ENCODE measurements around the gene LDHA.
A peak's percentile ranks its signal among the peaks of the same experiment; 100 is the strongest.

The LDHA gene

GRCh38 chr11:18429332-18429731 lies 35.0 kb downstream of the LDHA start:
- Histone ChIP-seq H3K9ac (ENCODE audit: low read length) (no peak overlapping the region), H3K4me3 (ENCODE audit: low read length) (no peak overlapping the region), H3K9me3 (ENCODE audit: control insufficient read depth, low read length) (no peaks in the 10 kb centered on the region), H3K36me3 (ENCODE audit: control insufficient read depth, insufficient read depth, low read length, severe bottlenecking) (no peaks in the 10 kb centered on the region), H3K4me1 (ENCODE audit: control insufficient read depth, insufficient read depth, low read length) (no peaks in the 10 kb centered on the region), H3K27me3 (replicated peaks; ENCODE audit: control insufficient read depth, insufficient read depth, low read length) (no peaks in the 10 kb centered on the region)
- no peak for DNase-seq (ENCODE audit: low read depth)

DNA sequence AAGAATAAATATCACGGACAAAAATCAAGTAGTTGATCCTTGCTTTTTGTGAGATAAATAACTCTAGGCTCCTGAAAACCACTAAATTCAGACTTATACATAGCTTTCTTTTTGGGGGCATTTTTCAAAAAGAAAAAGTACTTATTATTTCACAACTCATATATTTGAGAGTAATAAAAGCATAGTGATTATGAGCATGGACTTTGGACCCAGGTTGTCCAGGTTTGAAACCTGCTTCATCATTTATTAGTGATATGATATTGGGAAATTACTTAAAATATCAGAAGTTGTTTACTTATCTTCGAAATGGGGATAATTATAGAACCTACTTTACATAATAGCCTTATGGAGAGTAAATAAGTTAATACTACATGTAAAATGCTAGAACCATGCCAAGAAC lies 44.3 kb downstream of the LDHA start:
- Histone ChIP-seq H3K9ac (ENCODE audit: low read length) (no peak overlapping the region), H3K36me3 (ENCODE audit: control insufficient read depth, insufficient read depth, low read length, severe bottlenecking) (no peaks in the 10 kb centered on the region), H3K4me3 (ENCODE audit: low read length) (no peak overlapping the region), H3K9me3 (ENCODE audit: control insufficient read depth, low read length) (no peaks in the 10 kb centered on the region), H3K4me1 (ENCODE audit: control insufficient read depth, insufficient read depth, low read length) (no peaks in the 10 kb centered on the region), H3K27me3 (replicated peaks; ENCODE audit: control insufficient read depth, insufficient read depth, low read length) (no peaks in the 10 kb centered on the region)
- DNase-seq (ENCODE audit: low read depth) = no peak

DNA sequence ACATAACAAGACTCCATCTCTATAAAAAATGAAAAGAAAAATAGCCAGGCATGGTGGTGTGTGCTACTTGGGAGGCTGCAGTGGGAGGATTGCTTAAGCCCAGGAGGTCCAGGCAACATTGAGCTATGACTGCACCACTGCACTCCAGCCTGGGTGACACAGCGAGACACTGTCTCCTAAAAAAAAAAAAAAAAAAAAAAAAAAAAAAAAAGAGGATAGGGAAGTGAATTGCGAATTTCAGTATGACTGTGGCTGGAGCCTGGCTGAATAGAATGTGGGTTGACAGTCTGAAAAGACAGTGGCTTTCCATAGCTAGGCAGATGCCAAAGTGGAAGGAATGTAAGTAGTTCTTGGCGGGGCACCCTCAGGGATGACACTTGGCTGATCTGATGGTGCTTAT lies 54.9 kb downstream of the LDHA start:
- no peak for DNase-seq (ENCODE audit: low read depth)
- H3K4me1 ChIP-seq (ENCODE audit: control insufficient read depth, insufficient read depth, low read length) = no peaks in the 10 kb centered on the region

GRCh38 chr11:18452927-18453326 lies 58.6 kb downstream of the LDHA start:
- Histone ChIP-seq H3K9me3 (ENCODE audit: control insufficient read depth, low read length) (no peaks in the 10 kb centered on the region), H3K27me3 (replicated peaks; ENCODE audit: control insufficient read depth, insufficient read depth, low read length) (peaks cover 3% of the 10 kb centered on the region), H3K4me3 (ENCODE audit: low read length) (no peak overlapping the region), H3K4me1 (ENCODE audit: control insufficient read depth, insufficient read depth, low read length) (no peaks in the 10 kb centered on the region), H3K9ac (ENCODE audit: low read length) (no peak overlapping the region), H3K36me3 (ENCODE audit: control insufficient read depth, insufficient read depth, low read length, severe bottlenecking) (no peaks in the 10 kb centered on the region)
- DNase-seq (ENCODE audit: low read depth) = peak; percentile 19

More for the DNA sequence above, 54.9 kb downstream of the LDHA start:
- H3K9ac ChIP-seq (ENCODE audit: low read length) = no peak overlapping the region
- no peaks in the 10 kb centered on the region for H3K36me3 ChIP-seq (ENCODE audit: control insufficient read depth, insufficient read depth, low read length, severe bottlenecking)
- no peaks in the 10 kb centered on the region for H3K9me3 ChIP-seq (ENCODE audit: control insufficient read depth, low read length)
- no peak overlapping the region for H3K4me3 ChIP-seq (ENCODE audit: low read length)
- H3K27me3 ChIP-seq (replicated peaks; ENCODE audit: control insufficient read depth, insufficient read depth, low read length) = peaks cover 3% of the 10 kb centered on the region

DNA sequence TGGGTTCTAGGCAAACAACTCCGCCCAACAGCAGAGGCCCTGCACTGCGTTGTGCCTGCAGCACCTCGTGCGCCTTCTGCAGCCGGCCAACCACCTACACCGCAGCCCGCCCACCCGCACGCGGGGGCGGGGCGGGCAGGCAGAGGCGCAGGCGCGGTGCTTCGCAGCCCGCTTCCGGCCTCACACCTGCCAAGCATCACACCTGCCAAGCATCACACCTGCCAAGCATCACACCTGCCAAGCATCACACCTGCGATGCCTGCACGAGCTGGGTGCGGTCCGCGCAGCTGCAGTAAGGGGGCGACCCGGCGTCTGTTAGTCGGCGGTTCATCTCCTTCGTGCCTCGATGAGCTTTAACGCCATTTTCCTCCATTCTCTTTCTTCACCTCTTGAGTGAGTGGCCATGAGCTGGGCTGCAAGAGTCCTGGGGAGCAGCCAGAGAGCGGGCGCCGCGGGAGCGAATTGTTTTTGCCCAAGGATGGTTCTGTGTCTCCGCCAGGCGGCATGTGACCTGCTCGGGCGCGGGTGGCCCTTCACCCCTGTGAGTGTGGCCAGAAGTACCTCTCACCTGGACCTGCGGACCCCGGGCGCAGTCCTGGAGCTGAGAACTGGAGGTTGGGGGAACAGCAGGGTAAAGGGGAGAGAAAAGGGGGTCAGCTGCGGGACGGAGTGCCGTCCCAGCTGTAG lies 61.5 kb downstream of the LDHA start, which contains the start of gene LDHAL6A:
LDHAL6A (plus strand) TSS at position 171 of the 687 bp plus-strand sequence. CDS start 825 bp downstream, outside the sequence.
- no peak within 1 kb of the TSS for H3K9ac ChIP-seq (ENCODE audit: low read length)
- H3K36me3 ChIP-seq (ENCODE audit: control insufficient read depth, insufficient read depth, low read length, severe bottlenecking) = no peaks in the 10 kb centered on the region
- H3K4me3 ChIP-seq (ENCODE audit: low read length) = no peak within 1 kb of the TSS
- H3K4me1 ChIP-seq (ENCODE audit: control insufficient read depth, insufficient read depth, low read length) = no peaks in the 10 kb centered on the region
- no peak for DNase-seq (ENCODE audit: low read depth)
- no peaks in the 10 kb centered on the region for H3K9me3 ChIP-seq (ENCODE audit: control insufficient read depth, low read length)
- H3K27me3 ChIP-seq (replicated peaks; ENCODE audit: control insufficient read depth, insufficient read depth, low read length) = peaks cover 3% of the 10 kb centered on the region

GRCh38 chr11:18457450-18457849 lies 63.1 kb downstream of the LDHA start:
- DNase-seq (ENCODE audit: low read depth) = no peak
- Histone ChIP-seq H3K9me3 (ENCODE audit: control insufficient read depth, low read length) (no peaks in the 10 kb centered on the region), H3K4me3 (ENCODE audit: low read length) (no peak overlapping the region), H3K27me3 (replicated peaks; ENCODE audit: control insufficient read depth, insufficient read depth, low read length) (peaks cover 3% of the 10 kb centered on the region), H3K4me1 (ENCODE audit: control insufficient read depth, insufficient read depth, low read length) (no peaks in the 10 kb centered on the region), H3K9ac (ENCODE audit: low read length) (no peak overlapping the region), H3K36me3 (ENCODE audit: control insufficient read depth, insufficient read depth, low read length, severe bottlenecking) (no peaks in the 10 kb centered on the region)

Data from adipocyte (in vitro differentiated cells).